AG04450 (cell line): ENCODE results near the gene ZFHX3. TPM values are rescaled to one million over a fixed set of nuclear protein-coding genes. Genes with fewer than 3 reads are reported as not detected.

Experiments used
- CTCF ChIA-PET: fragments of 300-600, 350-600 bp; formaldehyde crosslinking; extraction: SDS; loops from one replicate; lab custom pipeline; 2022; ENCODE audit warnings: antibody characterized with exemption, inconsistent platforms; lab: Charles Lee
- POLR2A ChIA-PET: fragments of 350-600 bp; formaldehyde crosslinking; extraction: SDS; loops from one replicate; lab custom pipeline; 2021; ENCODE audit warnings: antibody characterized with exemption, inconsistent platforms; lab: Yijun Ruan, JAX
- DNase-seq: peaks from one replicate; pipeline ENCODE4 v3.0.0-alpha.2; 2011; ENCODE audit warnings: low read depth, low spot score
- H3K27ac ChIP-seq: one replicate; pipeline ENCODE4 v1.5.1; 2012; ENCODE audit warnings: low read depth, low read length, control low read depth
- H3K27me3 ChIP-seq: one replicate; pipeline ENCODE4 v1.6.0; 2012; ENCODE audit warnings: low read length; ENCODE audit not compliant: control insufficient read depth, insufficient read depth
- H3K4me3 ChIP-seq: 2 replicates; pipeline ENCODE4 v1.5.1; 2011; ENCODE audit warnings: mild to moderate bottlenecking, low read depth, low read length, control low read depth
- H3K9me3 ChIP-seq: 2 replicates; pipeline ENCODE4 v1.5.1; 2012; ENCODE audit warnings: low read length; ENCODE audit not compliant: control insufficient read depth, insufficient read depth
- CTCF ChIP-seq: IDR thresholded peaks from 2 replicates; pipeline ENCODE4 v1.5.1; 2011; ENCODE audit warnings: low read depth, low read length, control low read depth, inconsistent platforms
- polyA plus RNA-seq: library from polyadenylated mRNA; depleted of rRNA; stranded (reverse); fragments of >200 nt; gene quantifications from 2 replicates; pipeline ENCODE4 v1.2.3, GENCODE V29; 2011

ZFHX3 gene
- polyA plus RNA-seq, 1 experiment, result 3.3 TPM

- Histone ChIP-seq H3K9me3 (no peaks in the 10 kb centered on the region), H3K4me3 (no peak overlapping the region), H3K27ac (no peak overlapping the region), H3K27me3 (no peaks in the 10 kb centered on the region)
- ChIA-PET CTCF (interaction anchor here (0.5 to 1.9 kb wide), 5 partner anchors 8 to 1038 kb away, joined by 3 to 18 read pairs (median 4); no protein-coding TSS in a partner anchor), POLR2A (interaction anchor here (0.6 to 0.8 kb wide), 2 partner anchors 90 to 1051 kb away, joined by 3 to 6 read pairs; no protein-coding TSS in a partner anchor)
- no peak for TF ChIP-seq CTCF
- no peak for DNase-seq
These were observed 207.1 kb downstream of the ZFHX3 start for GRCh38 chr16:72840631-72841381.

- Histone ChIP-seq H3K27ac (no peak overlapping the region), H3K4me3 (no peak overlapping the region), H3K9me3 (no peaks in the 10 kb centered on the region), H3K27me3 (no peaks in the 10 kb centered on the region)
- ChIA-PET CTCF (interaction anchor here (0.7 to 1.8 kb wide), 4 partner anchors 11 to 338 kb away, joined by 4 to 7 read pairs (median 4); no protein-coding TSS in a partner anchor), POLR2A (no interaction called here)
- TF ChIP-seq CTCF, result no peak
- DNase-seq, result no peak
These were observed 209.0 kb downstream of the ZFHX3 start for GRCh38 chr16:72838951-72839350.

GRCh38 chr16:72838586-72838910, 209.4 kb downstream of the ZFHX3 start:
- H3K27me3 ChIP-seq, result no peaks in the 10 kb centered on the region
- H3K4me3 ChIP-seq, result no peak overlapping the region
- ChIA-PET CTCF (interaction anchor here (1.8 kb wide), 1 partner anchor 10 kb away, joined by 4 read pairs; no protein-coding TSS in a partner anchor), POLR2A (interaction anchor here (0.8 kb wide), 1 partner anchor 209 kb away, joined by 4 read pairs; the partner anchor contains the start of gene ZFHX3)
- DNase-seq, result no peak
- no peak overlapping the region for H3K27ac ChIP-seq
- no peaks in the 10 kb centered on the region for H3K9me3 ChIP-seq
- TF ChIP-seq CTCF, result no peak

- H3K9me3 ChIP-seq, result no peaks in the 10 kb centered on the region
- H3K4me3 ChIP-seq, result no peak overlapping the region
- no peak overlapping the region for H3K27ac ChIP-seq
- TF ChIP-seq CTCF, result 0 out of 2 replicates have a peak, but pooled peaks have one; percentile 24
- ChIA-PET CTCF (interaction anchor here (1.8 kb wide), 1 partner anchor 10 kb away, joined by 4 read pairs; no protein-coding TSS in a partner anchor), POLR2A (interaction anchor here (0.6 to 0.8 kb wide), 3 partner anchors 54 to 226 kb away, joined by 3 to 5 read pairs (median 4); partner anchors contain the start of gene ZFHX3)
- H3K27me3 ChIP-seq, result no peaks in the 10 kb centered on the region
- no peak for DNase-seq
These were observed 209.9 kb downstream of the ZFHX3 start for GRCh38 chr16:72837846-72838585.
